ENCODE results near the gene RBCK1.
A peak's percentile ranks its signal among the peaks of the same experiment; 100 is the strongest.
"Not testable (repeated sequence)": the region's sequence is repeated elsewhere in the genome, so short reads cannot be mapped to it uniquely, and the experiment has no call there.

RBCK1 gene

GRCh38 chr20:407953-408842 is at the start of gene RBCK1:
RBCK1 (plus strand) TSS chr20:408299; CDS start chr20:408758, 459 bp downstream.
- DNase-seq, result peak; percentile 85

DNA sequence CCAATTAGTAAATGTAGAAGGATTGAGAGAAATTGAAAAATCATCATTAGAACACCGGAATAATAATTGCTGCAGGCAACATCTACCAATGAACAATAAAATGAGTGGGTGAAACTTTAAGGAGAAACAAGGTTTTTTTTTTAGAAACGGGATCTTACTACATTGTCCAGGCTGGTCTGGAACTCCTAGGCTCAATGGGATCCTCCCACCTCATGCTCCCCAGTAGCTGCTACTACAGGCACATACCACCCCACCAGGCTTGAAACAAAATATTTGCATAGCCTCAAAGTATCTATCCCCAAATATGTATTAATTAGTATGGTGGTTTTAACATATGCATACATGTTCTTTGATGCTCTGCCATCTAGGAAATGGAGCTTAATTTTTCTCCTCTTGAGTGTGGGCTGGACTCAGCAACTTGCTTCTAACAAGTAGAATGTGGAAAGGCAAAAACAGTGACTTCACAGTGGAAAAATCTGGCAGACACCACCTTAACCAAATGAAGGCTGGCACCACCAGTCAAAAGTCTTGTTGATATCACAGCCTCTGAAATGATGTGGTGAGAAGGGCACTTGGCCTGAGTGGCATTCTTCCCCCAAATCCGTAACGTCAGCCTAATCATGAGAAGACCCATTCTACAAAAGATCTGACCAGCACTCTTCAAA is 49.1 kb upstream of the RBCK1 start:
- no peak for DNase-seq

- DNase-seq, result no peak
Observed at GRCh38 chr20:361561-361960, 46.5 kb upstream of the RBCK1 start.

DNA sequence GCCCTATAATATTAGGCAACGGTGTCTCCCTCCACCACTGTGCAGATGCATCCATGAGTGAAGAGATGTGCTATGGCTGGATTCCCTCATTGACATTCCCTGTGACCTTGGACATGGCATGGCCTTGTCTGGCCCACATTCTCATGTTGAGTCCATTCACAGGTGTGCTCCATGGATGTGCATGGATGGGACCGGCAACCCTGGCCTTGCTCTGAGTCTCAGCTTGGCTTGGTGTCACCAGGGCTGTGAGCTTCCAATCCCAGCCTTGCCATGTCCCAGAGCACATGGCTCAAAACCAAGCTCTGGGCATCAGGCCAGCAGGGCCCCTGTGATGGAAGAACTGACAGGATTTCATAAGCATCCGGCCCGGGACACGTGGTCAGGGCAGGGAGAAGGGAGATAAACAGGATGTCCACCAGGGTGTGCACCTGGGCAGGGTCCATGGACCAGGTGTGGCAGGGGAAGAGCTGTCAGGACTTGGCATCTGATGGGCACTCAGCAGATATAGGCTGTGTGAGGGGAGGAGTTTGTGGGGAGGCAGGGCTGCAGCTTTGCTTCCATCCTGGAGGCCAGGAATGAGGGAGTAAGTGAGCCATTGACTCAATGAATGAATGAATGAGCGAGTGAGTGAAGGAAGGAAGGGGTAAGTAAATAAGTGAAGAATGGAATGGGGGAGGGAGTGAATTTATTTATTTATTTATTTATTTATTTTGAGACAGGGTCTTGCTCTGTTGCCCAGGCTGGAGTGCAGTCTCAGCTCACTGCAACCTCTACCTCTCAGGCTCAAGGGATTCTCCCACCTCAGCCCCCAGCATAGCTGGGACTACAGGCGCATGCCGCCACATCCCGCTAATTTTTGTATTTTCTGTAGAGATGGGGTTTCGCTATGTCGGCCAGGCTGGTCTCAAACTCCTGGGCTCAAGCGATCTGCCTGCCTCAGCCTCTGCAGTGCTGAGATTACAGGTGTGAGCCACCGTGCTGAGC is 45.5 kb upstream of the RBCK1 start:
- peak; percentile 94 for DNase-seq

DNA sequence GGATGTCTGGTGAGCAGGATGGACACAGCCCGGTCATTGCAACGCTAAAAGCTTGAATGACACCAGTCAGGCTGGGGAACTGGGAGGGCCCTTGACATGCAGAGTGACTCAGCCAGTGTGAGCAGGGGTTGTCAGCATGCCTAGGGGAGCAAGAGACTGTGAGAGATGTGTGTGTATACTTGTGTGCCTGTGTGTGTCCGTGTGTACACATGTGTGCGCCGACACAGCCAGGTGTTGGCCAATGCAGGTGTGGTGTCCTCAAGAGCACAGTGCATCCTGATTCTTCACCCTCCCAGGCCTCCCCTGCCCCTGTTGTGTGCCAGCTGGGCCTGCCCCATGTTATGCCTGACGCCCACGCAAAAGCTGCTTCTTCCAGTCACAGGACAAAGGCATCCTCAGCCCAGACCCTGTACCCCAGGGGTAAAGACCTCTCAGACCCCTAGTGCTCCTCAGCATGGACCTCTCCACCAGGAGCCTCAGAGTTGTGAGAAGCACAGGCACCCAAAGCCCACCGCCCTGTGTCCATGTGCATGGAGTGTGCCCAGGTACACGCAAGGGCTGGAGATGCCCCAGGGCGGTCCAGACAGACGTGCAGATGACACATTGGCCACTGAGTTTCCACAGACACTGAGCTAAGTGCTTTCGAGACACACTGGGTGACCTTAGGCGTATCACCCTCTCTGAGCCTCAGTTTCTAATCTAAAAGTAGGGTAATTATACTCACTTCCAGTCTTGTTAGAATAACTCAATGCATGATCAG is 44.6 kb upstream of the RBCK1 start:
- no peak for DNase-seq

- peak; percentile 41 for DNase-seq
Observed at GRCh38 chr20:364905-365794, 42.9 kb upstream of the RBCK1 start.

DNA sequence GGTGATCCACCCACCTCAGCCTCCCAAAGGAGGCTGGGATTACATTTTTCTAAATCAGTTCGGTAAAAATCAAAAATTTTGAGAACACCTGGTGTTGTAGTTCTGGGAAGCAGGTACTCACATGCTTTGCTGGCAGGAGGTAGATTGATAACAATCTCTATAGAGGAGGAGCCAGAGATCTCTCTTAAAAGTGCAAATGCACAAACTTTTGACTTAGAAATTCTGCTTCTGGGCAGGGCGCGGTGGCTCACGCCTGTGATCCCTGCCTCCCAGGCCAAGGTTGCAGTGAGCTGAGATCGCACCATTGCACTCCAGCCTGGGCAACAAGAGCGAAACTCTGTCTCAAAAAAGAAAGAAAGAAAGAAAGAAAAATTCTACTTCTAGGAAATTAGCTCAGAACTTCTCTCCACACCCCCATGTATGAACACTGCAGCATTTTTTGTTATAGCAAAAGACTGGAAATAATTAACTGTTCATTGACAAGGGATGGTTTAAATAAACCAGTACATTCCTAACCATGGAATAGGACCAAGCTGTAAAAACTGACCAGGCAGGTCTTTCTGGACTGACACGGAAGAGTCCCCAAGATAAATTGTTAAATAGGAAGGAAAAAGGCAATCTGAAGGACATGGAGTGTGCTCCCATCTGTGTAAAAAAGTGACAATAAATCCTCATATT is 41.9 kb upstream of the RBCK1 start:
- DNase-seq, result no peak

GRCh38 chr20:366719-367485 is 41.2 kb upstream of the RBCK1 start:
- DNase-seq, result no peak

- no peak for DNase-seq
Observed at GRCh38 chr20:367486-367887, 40.6 kb upstream of the RBCK1 start.

GRCh38 chr20:368915-369314 is 39.2 kb upstream of the RBCK1 start:
- no peak for DNase-seq

DNA sequence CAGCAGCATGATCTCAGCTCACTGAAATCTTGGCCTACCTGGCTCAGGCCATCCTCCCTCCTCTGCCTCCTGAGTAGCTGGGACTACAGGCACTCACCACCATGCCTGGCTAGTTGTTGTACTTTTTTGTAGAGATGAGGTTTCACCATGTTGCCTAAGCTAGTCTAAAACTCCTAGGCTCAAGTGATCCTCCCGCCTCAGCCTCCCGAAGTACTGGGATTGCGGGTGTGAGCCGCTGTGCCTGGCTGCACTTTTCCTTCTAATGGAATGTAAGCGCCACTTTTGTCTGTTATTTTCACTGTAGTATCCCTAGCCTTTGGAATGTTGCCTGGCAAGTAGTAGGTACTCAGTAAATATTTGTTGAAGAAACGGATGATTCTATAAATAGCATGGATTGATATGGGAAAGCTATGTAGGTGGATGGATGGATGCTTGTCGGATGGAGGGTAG is 37.9 kb upstream of the RBCK1 start:
- DNase-seq, result no peak

- DNase-seq, result no peak
Observed at GRCh38 chr20:370977-371754, 36.9 kb upstream of the RBCK1 start.

- peak; percentile 94 for DNase-seq
Observed at GRCh38 chr20:371755-372542, 36.1 kb upstream of the RBCK1 start.

DNA sequence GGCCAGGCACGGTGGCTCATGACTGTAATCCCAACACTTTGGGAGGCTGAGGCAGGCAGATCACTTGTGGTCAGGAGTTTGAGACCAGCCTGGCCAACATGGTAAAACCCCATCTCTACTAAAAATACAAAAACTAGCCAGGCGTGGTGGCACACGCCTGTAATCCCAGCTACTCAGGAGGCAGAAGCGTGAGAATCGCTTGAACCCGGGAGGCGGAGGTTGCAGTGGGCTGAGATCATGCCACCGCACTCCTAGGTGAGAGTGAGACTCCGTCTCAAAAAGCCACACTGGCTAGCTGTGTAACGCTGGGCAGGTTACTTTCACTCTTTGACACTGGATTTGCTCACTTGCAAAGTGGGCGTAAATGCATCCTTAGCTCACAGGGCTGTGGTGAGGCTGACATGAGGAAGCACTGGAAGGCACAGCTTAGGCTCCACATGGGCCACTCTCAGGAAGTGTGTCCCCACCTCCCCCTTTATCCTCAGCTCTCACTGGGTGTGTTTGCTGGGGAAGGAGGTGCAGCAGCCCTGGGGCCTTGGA is 35.5 kb upstream of the RBCK1 start:
- DNase-seq, result not testable (repeated sequence)

DNA sequence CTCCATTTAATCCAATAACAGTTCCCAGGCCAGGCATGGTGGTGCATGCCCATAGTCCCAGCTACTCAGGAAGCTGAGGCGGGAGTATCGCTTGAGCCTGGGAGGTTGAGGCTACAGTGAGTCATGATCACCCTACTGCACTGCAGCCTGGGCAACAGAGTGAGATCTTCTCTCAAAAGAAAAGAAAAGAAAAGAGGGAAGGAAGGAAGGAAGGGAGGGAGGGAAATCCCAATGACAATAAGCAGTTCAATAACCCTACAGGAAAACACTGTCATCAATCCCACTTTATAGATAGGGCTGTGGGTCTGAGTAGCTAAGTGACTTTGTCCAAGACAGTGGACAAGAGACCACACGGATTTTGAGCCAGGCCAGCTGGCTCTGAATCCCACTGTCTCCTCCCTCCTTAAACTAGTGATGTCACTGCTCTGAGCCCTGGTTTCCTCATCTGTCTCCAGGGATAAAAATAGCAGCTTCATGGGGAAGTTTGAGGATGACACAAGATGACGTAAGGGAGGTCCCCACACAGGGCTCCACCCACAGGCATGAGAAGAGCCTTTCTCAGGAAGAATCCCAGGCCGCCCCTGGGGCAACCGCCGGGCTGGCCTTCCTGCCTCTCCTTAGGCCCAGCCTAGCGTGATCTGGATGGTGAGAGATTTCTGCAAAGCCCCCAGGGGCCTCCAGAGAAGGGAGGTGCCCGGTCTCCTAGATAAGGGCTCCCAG is 34.8 kb upstream of the RBCK1 start:
- peak; percentile 81 for DNase-seq

DNA sequence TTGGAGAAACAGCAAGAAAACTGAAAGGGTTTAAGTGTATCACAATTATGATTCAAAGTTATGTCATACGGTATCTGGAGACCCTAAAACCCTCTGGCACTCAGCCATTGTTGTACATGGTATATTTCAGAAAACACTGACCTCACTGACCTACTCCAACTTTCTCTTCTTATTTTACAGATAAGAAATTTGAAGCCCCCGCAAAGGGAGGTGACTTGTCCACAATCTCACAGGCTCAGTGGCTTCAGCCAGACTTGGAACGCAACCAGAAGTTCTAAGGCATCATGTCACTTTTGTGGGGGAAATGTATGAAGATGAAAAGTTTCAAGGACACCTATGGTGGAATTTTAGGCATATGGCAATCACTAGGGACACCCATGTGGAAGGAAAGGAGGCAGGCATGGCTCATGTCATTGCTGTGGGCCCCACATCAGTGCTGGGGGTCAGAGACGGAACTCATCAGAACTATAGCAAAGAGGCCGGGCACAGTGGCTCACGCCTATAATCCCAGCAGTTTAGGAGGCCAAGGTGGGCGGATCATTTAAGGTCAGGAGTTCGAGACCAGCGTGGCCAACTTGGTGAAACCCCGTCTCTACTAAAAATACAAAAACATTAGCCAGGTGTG is 32.7 kb upstream of the RBCK1 start:
- DNase-seq, result no peak

DNA sequence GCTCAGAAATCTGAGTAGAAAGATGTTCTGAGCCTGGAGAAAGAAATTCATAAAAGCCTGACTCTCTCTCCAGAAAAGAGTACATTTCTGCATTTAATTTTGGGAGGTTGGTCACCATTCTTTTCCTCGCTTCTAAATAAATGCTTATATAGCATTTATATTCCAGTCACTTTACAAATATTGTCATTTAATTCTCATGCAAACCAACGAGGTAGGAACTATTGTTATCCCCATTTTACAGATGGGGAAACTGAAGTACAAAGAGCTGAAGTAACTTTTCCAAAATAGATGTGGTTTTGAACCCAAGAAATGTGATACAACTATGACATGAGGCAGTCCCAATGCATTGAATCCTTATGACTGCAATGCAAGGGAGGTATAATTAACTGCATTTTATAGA is 32.0 kb upstream of the RBCK1 start:
- DNase-seq, result no peak
